Suprapubic skin (tissue), 4 donors: ENCODE results near the gene TJP3.

Source experiments
- EP300 ChIP-seq: sonication (generic); formaldehyde crosslinking; IDR thresholded peaks from one replicate; pipeline ENCODE4 v1.6.1; 2017; ENCODE audit warnings: antibody characterized with exemption
- POLR2A ChIP-seq, 2 donors: fragments of 450-650 bp; IDR thresholded peaks; one replicate each; pipeline ENCODE4 v1.6.1; 2017; ENCODE audit warnings: antibody characterized with exemption in 2 of 2, mild to moderate bottlenecking in 2 of 2, moderate library complexity in 2 of 2
- POLR2AphosphoS5 ChIP-seq, 3 donors: sonication (generic); formaldehyde crosslinking; IDR thresholded peaks; one replicate each; pipeline ENCODE4 v1.6.1; 2017; ENCODE audit warnings: antibody characterized with exemption in 3 of 3
- TF ChIP-seq, protein P1 (sequence below), 2 donors: fragments of 200-600 bp in 1 of 2; fragments of 450-650 bp in 1 of 2; sonication (generic) in 1 of 2; IDR thresholded peaks; one replicate each; pipeline ENCODE4 v1.5.1; 2016 to 2019; ENCODE audit warnings: antibody characterized with exemption in 2 of 2, mild to moderate bottlenecking in 1 of 2, moderate library complexity in 1 of 2

DNA sequence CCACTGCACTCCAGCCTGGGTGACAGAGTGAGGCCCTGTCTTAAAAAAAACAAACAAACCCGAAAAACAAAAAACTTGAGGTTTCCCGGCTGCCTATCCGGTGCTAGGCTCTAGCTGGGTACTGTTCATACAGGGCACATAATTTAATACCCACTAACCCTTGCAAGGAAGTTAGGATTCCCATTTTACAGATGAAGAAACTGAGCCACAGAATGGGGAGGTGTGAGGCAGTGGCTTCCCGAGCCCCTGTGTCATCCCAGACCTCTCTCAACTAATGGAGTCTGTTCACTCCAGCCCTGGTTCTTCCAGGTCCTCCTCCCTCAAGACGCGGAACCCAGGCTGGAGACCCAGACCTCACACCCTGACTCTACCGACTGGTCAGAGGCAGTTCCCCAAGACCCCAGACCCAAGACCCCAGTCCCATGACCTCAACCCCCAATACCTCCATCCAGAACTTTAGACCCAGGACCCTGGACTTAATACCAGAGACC is 52.7 kb downstream of the TJP3 start:
- TF ChIP-seq, protein P1, sequence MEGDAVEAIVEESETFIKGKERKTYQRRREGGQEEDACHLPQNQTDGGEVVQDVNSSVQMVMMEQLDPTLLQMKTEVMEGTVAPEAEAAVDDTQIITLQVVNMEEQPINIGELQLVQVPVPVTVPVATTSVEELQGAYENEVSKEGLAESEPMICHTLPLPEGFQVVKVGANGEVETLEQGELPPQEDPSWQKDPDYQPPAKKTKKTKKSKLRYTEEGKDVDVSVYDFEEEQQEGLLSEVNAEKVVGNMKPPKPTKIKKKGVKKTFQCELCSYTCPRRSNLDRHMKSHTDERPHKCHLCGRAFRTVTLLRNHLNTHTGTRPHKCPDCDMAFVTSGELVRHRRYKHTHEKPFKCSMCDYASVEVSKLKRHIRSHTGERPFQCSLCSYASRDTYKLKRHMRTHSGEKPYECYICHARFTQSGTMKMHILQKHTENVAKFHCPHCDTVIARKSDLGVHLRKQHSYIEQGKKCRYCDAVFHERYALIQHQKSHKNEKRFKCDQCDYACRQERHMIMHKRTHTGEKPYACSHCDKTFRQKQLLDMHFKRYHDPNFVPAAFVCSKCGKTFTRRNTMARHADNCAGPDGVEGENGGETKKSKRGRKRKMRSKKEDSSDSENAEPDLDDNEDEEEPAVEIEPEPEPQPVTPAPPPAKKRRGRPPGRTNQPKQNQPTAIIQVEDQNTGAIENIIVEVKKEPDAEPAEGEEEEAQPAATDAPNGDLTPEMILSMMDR (IDR thresholded peaks at IDR 0.05): no peak
- TF ChIP-seq POLR2A (IDR thresholded peaks at IDR 0.05) (no peak), EP300 (no peak), POLR2AphosphoS5 (IDR thresholded peaks at IDR 0.05) (no peak)
